HCT116 (cell line): ENCODE measurements around the gene STK24.

Experiments used
- ATF3 ChIP-seq: IDR thresholded peaks from 2 replicates; pipeline ENCODE4 v1.6.1; 2012
- EGR1 ChIP-seq: IDR thresholded peaks from 2 replicates; pipeline ENCODE4 v1.6.1; 2012; ENCODE audit warnings: low read depth
- EZH2 ChIP-seq: fragments of 200-600 bp; sonication (generic); IDR thresholded peaks from 2 replicates; pipeline ENCODE4 v1.6.1; 2017; ENCODE audit warnings: antibody characterized with exemption, mixed run types
- EZH2phosphoT487 ChIP-seq: fragments of 200-600 bp; IDR thresholded peaks from 2 replicates; pipeline ENCODE4 v1.6.1; 2018; ENCODE audit warnings: antibody characterized with exemption, borderline replicate concordance
- JUND ChIP-seq: IDR thresholded peaks from 2 replicates; pipeline ENCODE4 v1.6.1; 2012
- POLR2A ChIP-seq: IDR thresholded peaks from 2 replicates; pipeline ENCODE4 v1.7.0; 2011; ENCODE audit warnings: borderline replicate concordance; ENCODE audit not compliant: insufficient read depth, insufficient read length; ENCODE audit errors: extremely low read depth
- RAD21 ChIP-seq: IDR thresholded peaks from 2 replicates; pipeline ENCODE4 v1.6.1; 2012; ENCODE audit warnings: low read depth, mild to moderate bottlenecking
- SP1 ChIP-seq: IDR thresholded peaks from 2 replicates; pipeline ENCODE4 v1.6.1; 2012; ENCODE audit warnings: low read depth
- TF ChIP-seq, protein P1 (sequence below), 3 experiments: fragments of 200-600 bp in 1 of 3; sonication (generic) in 1 of 3; IDR thresholded peaks in 2 of 3; conservative IDR thresholded peaks in 1 of 3; 2 replicates each; pipeline ENCODE4 v1.5.1; 2012 to 2017; ENCODE audit warnings: low read depth in 2 of 3, low read length in 2 of 3, antibody characterized with exemption in 1 of 3, borderline replicate concordance in 1 of 3, control low read depth in 1 of 3, mild to moderate bottlenecking in 1 of 3, mixed read lengths in 1 of 3, mixed run types in 1 of 3, moderate library complexity in 1 of 3; ENCODE audit not compliant: insufficient read depth in 1 of 3
- TF ChIP-seq, protein P2 (sequence below): IDR thresholded peaks from 2 replicates; pipeline ENCODE4 v1.6.1; 2012
- TF ChIP-seq, protein P3 (sequence below): IDR thresholded peaks from 2 replicates; pipeline ENCODE4 v1.6.1; 2012; ENCODE audit warnings: low read depth

DNA sequence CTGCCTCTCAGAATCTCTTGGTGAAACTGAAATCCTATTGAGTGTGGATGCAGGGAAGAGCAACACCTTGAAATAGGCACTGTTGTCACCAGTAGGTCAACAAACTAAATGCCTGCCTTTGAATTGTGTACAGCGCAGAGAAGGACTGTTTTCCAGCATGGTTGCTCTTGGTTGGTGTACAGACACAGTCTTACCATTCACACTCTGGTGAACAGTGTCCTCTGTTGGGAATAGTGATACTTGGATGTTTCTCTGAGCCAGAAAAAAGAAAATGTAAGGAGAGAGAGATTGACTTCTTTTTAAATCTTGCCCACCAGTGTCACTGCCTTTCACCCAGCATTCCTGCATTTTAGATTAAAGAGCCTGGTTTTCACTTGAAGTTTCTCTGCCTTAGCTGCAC lies 179.7 kb downstream of the STK24 start:
- TF ChIP-seq POLR2A (no peak), EZH2phosphoT487 (no peak), RAD21 (peak; percentile 33; the same call in 1 of the 2 replicates), JUND (no peak), EZH2 (no peak), SP1 (no peak), ATF3 (no peak), EGR1 (no peak)
- TF ChIP-seq, protein P1, sequence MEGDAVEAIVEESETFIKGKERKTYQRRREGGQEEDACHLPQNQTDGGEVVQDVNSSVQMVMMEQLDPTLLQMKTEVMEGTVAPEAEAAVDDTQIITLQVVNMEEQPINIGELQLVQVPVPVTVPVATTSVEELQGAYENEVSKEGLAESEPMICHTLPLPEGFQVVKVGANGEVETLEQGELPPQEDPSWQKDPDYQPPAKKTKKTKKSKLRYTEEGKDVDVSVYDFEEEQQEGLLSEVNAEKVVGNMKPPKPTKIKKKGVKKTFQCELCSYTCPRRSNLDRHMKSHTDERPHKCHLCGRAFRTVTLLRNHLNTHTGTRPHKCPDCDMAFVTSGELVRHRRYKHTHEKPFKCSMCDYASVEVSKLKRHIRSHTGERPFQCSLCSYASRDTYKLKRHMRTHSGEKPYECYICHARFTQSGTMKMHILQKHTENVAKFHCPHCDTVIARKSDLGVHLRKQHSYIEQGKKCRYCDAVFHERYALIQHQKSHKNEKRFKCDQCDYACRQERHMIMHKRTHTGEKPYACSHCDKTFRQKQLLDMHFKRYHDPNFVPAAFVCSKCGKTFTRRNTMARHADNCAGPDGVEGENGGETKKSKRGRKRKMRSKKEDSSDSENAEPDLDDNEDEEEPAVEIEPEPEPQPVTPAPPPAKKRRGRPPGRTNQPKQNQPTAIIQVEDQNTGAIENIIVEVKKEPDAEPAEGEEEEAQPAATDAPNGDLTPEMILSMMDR (IDR thresholded peaks at IDR 0.05 in 2 of 3, conservative IDR thresholded peaks at IDR 0.05 in 1 of 3; ENCODE audit: borderline replicate concordance in 1 of 3, insufficient read depth in 1 of 3, low read depth in 2 of 3, low read length in 2 of 3), result 0 out of 6 replicates have a peak, but pooled peaks of 1 of the 3 experiments have one; percentile 10
- TF ChIP-seq, protein P2, sequence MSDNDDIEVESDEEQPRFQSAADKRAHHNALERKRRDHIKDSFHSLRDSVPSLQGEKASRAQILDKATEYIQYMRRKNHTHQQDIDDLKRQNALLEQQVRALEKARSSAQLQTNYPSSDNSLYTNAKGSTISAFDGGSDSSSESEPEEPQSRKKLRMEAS, result no peak
- TF ChIP-seq, protein P3, sequence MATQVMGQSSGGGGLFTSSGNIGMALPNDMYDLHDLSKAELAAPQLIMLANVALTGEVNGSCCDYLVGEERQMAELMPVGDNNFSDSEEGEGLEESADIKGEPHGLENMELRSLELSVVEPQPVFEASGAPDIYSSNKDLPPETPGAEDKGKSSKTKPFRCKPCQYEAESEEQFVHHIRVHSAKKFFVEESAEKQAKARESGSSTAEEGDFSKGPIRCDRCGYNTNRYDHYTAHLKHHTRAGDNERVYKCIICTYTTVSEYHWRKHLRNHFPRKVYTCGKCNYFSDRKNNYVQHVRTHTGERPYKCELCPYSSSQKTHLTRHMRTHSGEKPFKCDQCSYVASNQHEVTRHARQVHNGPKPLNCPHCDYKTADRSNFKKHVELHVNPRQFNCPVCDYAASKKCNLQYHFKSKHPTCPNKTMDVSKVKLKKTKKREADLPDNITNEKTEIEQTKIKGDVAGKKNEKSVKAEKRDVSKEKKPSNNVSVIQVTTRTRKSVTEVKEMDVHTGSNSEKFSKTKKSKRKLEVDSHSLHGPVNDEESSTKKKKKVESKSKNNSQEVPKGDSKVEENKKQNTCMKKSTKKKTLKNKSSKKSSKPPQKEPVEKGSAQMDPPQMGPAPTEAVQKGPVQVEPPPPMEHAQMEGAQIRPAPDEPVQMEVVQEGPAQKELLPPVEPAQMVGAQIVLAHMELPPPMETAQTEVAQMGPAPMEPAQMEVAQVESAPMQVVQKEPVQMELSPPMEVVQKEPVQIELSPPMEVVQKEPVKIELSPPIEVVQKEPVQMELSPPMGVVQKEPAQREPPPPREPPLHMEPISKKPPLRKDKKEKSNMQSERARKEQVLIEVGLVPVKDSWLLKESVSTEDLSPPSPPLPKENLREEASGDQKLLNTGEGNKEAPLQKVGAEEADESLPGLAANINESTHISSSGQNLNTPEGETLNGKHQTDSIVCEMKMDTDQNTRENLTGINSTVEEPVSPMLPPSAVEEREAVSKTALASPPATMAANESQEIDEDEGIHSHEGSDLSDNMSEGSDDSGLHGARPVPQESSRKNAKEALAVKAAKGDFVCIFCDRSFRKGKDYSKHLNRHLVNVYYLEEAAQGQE, result no peak
